22Rv1 (cell line): ENCODE results near the gene KMT2A.

Experiments used
- ZFX ChIP-seq: fragments of 450-650 bp; IDR thresholded peaks from 2 replicates; pipeline ENCODE4 v1.6.1; 2017; ENCODE audit warnings: antibody characterized with exemption, borderline replicate concordance
- TF ChIP-seq, protein P1 (sequence below): fragments of 450-650 bp; IDR thresholded peaks from 2 replicates; pipeline ENCODE4 v1.5.1; 2017; ENCODE audit warnings: mild to moderate bottlenecking

DNA sequence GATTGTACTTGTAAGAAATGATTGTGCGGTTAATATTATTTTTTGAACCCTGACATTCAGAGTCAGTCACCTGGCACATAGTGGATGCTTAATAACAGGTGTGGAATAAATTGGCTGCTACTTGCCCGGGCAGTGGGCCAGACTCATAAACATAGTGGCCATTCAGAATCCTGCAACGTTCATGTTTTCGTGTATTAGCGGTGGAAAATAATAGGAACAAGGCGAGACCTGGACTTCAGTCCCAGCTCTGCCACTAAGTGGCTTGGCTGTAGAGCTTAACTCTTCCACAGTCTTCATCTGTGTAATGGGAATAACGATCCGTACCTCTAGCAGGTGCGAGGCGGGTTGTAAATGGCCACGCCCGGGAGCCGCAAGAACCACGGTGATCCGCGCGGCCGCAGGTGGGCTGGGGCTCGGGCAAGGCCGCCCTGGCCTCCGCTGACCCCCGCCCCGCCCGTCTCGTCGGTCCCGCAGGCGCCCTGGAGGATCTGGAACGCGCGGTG is 93.9 kb downstream of the KMT2A start:
- TF ChIP-seq, protein P1, sequence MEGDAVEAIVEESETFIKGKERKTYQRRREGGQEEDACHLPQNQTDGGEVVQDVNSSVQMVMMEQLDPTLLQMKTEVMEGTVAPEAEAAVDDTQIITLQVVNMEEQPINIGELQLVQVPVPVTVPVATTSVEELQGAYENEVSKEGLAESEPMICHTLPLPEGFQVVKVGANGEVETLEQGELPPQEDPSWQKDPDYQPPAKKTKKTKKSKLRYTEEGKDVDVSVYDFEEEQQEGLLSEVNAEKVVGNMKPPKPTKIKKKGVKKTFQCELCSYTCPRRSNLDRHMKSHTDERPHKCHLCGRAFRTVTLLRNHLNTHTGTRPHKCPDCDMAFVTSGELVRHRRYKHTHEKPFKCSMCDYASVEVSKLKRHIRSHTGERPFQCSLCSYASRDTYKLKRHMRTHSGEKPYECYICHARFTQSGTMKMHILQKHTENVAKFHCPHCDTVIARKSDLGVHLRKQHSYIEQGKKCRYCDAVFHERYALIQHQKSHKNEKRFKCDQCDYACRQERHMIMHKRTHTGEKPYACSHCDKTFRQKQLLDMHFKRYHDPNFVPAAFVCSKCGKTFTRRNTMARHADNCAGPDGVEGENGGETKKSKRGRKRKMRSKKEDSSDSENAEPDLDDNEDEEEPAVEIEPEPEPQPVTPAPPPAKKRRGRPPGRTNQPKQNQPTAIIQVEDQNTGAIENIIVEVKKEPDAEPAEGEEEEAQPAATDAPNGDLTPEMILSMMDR = no peak
- no peak for TF ChIP-seq ZFX
